PFSK-1 (cell line): ENCODE results near the gene DUOX2.

Source experiments
- FOXP2 ChIP-seq: optimal IDR thresholded peaks from 2 replicates; pipeline ENCODE3; 2011; ENCODE audit warnings: borderline replicate concordance, control low read depth, inconsistent platforms; ENCODE audit not compliant: insufficient read depth; ENCODE audit errors: extremely low read length, extremely low read depth
- POLR2AphosphoS5 ChIP-seq: IDR thresholded peaks from 2 replicates; pipeline ENCODE4 v1.6.1; 2012; ENCODE audit warnings: low read depth, mild to moderate bottlenecking, control low read depth, low read length, moderate library complexity
- SIN3A ChIP-seq: IDR thresholded peaks from 2 replicates; pipeline ENCODE4 v1.6.1; 2012; ENCODE audit warnings: mild to moderate bottlenecking, low read length, moderate library complexity, borderline replicate concordance; ENCODE audit not compliant: insufficient read depth

- TF ChIP-seq FOXP2, result no peak
- no peak for TF ChIP-seq POLR2AphosphoS5
- no peak for TF ChIP-seq SIN3A
Observed at GRCh38 chr15:45100884-45101625, 12.9 kb downstream of the DUOX2 start.
